Fibroblast of lung (primary cell): ENCODE results near the gene C9orf43. TPM values are rescaled to one million over a fixed set of nuclear protein-coding genes. Genes with fewer than 3 reads are reported as not detected.

Source experiments
- DNase-seq, 2 donors: peaks; one replicate each; pipeline versions ENCODE4 v3.0.0 to v3.0.0-alpha.2; 2010; ENCODE audit warnings: low read depth in 2 of 2
- H2AFZ ChIP-seq: 2 replicates; pipeline ENCODE4 v1.5.1; 2012; ENCODE audit warnings: low read length, control low read depth, inconsistent platforms
- H3K27ac ChIP-seq: 2 replicates; pipeline ENCODE4 v1.5.1; 2011; ENCODE audit warnings: low read length, control low read depth; ENCODE audit not compliant: insufficient read depth
- H3K27me3 ChIP-seq: 2 replicates; pipeline ENCODE4 v1.5.1; 2011; ENCODE audit warnings: mild to moderate bottlenecking, low read length; ENCODE audit not compliant: control insufficient read depth, insufficient read depth
- H3K36me3 ChIP-seq: 2 replicates; pipeline ENCODE4 v1.5.1; 2011; ENCODE audit warnings: low read length; ENCODE audit not compliant: control insufficient read depth, insufficient read depth
- H3K4me1 ChIP-seq: 2 replicates; pipeline ENCODE4 v1.5.1; 2011; ENCODE audit warnings: low read length; ENCODE audit not compliant: control insufficient read depth, insufficient read depth; ENCODE audit errors: extremely low read depth
- H3K4me2 ChIP-seq: 2 replicates; pipeline ENCODE4 v1.5.1; 2011; ENCODE audit warnings: low read length, control low read depth; ENCODE audit not compliant: insufficient read depth; ENCODE audit errors: extremely low read depth
- H3K4me3 ChIP-seq, 4 experiments: fragments of 200-600 bp in 1 of 4; sonication (generic) in 1 of 4; replicated peaks in 1 of 4; 2 replicates each; pipeline ENCODE4 v1.5.1; 2011 to 2016; ENCODE audit warnings: low read length in 4 of 4, low read depth in 3 of 4, mild to moderate bottlenecking in 3 of 4, control low read depth in 2 of 4, inconsistent platforms in 1 of 4, mixed read lengths in 1 of 4; ENCODE audit not compliant: insufficient read depth in 1 of 4; ENCODE audit errors: control extremely low read depth in 1 of 4
- H3K79me2 ChIP-seq: 2 replicates; pipeline ENCODE4 v1.5.1; 2012; ENCODE audit warnings: mild to moderate bottlenecking, low read length, inconsistent platforms; ENCODE audit not compliant: control insufficient read depth, insufficient read depth
- H3K9ac ChIP-seq: 2 replicates; pipeline ENCODE4 v1.5.1; 2011; ENCODE audit warnings: mild to moderate bottlenecking, low read length, control low read depth; ENCODE audit not compliant: insufficient read depth
- H3K9me3 ChIP-seq: 2 replicates; pipeline ENCODE4 v1.5.1; 2012; ENCODE audit warnings: low read depth, low read length; ENCODE audit not compliant: control insufficient read depth, insufficient read depth
- H4K20me1 ChIP-seq: 2 replicates; pipeline ENCODE4 v1.5.1; 2011; ENCODE audit warnings: low read length; ENCODE audit not compliant: control insufficient read depth, insufficient read depth; ENCODE audit errors: extremely low read depth
- CTCF ChIP-seq, 2 donors: IDR thresholded peaks in 1 of 2; conservative IDR thresholded peaks in 1 of 2; 1 replicate in 1 of 2; 2 replicates in 1 of 2; pipeline ENCODE4 v1.5.1; 2011 to 2012; ENCODE audit warnings: low read length in 2 of 2, control low read depth in 1 of 2, inconsistent platforms in 1 of 2, low read depth in 1 of 2, mild to moderate bottlenecking in 1 of 2
- EZH2 ChIP-seq: IDR thresholded peaks from 2 replicates; pipeline ENCODE4 v1.5.1; 2012; ENCODE audit warnings: low read length, control low read depth, mild to moderate bottlenecking; ENCODE audit errors: missing control alignments
- polyA plus RNA-seq, 2 donors: library from polyadenylated mRNA; depleted of rRNA in 1 of 2; stranded (reverse) in 1 of 2; unstranded in 1 of 2; fragments of >200 nt; gene quantifications; 2 replicates each; pipeline ENCODE4 v1.2.1, GENCODE V29; 2011 to 2012; ENCODE audit warnings: missing spikeins in 1 of 2
- total RNA-seq: library from RNA; depleted of rRNA; stranded (reverse); fragments of >200 nt; gene quantifications from 2 replicates; pipeline ENCODE4 v1.2.1, GENCODE V29; 2014

Gene C9orf43
- total and polyA plus RNA-seq, 2 donors (not counting 1 experiment from before 2014, with no cell fraction given) = 0.25 to 0.50 TPM

- TF ChIP-seq EZH2 (no peak), CTCF (conservative IDR thresholded peaks at IDR 0.05 in 1 of 2, IDR thresholded peaks at IDR 0.05 in 1 of 2; ENCODE audit: low read depth in 1 of 2, low read length in 2 of 2) (no peak)
- Histone ChIP-seq H3K36me3 (no peaks in the 10 kb centered on the region), H3K9ac (no peak overlapping the region), H2AFZ (no peak overlapping the region), H3K4me3 (no peak overlapping the region), H3K9me3 (no peaks in the 10 kb centered on the region), H3K4me2 (no peak overlapping the region), H3K4me1 (peaks cover 12% of the 10 kb centered on the region), H4K20me1 (no peaks in the 10 kb centered on the region), H3K27me3 (no peaks in the 10 kb centered on the region), H3K79me2 (no peaks in the 10 kb centered on the region), H3K27ac (no peak overlapping the region)
- no peak for DNase-seq
Measured at GRCh38 chr9:113452113-113452605, 41.6 kb downstream of the C9orf43 start.

GRCh38 chr9:113454914-113455761 lies 44.6 kb downstream of the C9orf43 start:
- TF ChIP-seq CTCF (conservative IDR thresholded peaks at IDR 0.05 in 1 of 2, IDR thresholded peaks at IDR 0.05 in 1 of 2; ENCODE audit: low read depth in 1 of 2, low read length in 2 of 2) (no peak), EZH2 (no peak)
- H3K27ac ChIP-seq = peak overlapping the region; percentile 58
- no peaks in the 10 kb centered on the region for H4K20me1 ChIP-seq
- H3K9ac ChIP-seq = no peak overlapping the region
- no peak overlapping the region for H3K4me3 ChIP-seq
- no peaks in the 10 kb centered on the region for H3K9me3 ChIP-seq
- peak overlapping the region; percentile 11 for H3K4me2 ChIP-seq
- H3K4me1 ChIP-seq = peaks cover 12% of the 10 kb centered on the region
- H3K27me3 ChIP-seq = no peaks in the 10 kb centered on the region
- peak; percentile 84 to 98 for DNase-seq
- H3K79me2 ChIP-seq = no peaks in the 10 kb centered on the region
- peak overlapping the region; percentile 13 for H2AFZ ChIP-seq
- no peaks in the 10 kb centered on the region for H3K36me3 ChIP-seq

GRCh38 chr9:113456235-113456634 lies 45.7 kb downstream of the C9orf43 start:
- H3K36me3 ChIP-seq = no peaks in the 10 kb centered on the region
- no peak for TF ChIP-seq EZH2
- no peak for TF ChIP-seq CTCF (conservative IDR thresholded peaks at IDR 0.05 in 1 of 2, IDR thresholded peaks at IDR 0.05 in 1 of 2; ENCODE audit: low read depth in 1 of 2, low read length in 2 of 2)
- H3K9ac ChIP-seq = no peak overlapping the region
- H3K4me3 ChIP-seq = no peak overlapping the region
- H4K20me1 ChIP-seq = no peaks in the 10 kb centered on the region
- peak in 1 of 2 donors; percentile 45 for DNase-seq
- H3K79me2 ChIP-seq = no peaks in the 10 kb centered on the region
- H2AFZ ChIP-seq = no peak overlapping the region
- peaks cover 12% of the 10 kb centered on the region for H3K4me1 ChIP-seq
- H3K27ac ChIP-seq = no peak overlapping the region
- no peak overlapping the region for H3K4me2 ChIP-seq
- no peaks in the 10 kb centered on the region for H3K9me3 ChIP-seq
- H3K27me3 ChIP-seq = no peaks in the 10 kb centered on the region
